Endothelial cell of umbilical vein (primary cell): Measurements from ENCODE around the gene COX14.

ENCODE experiments used
- CTCF ChIP-seq, 2 donors: IDR thresholded peaks; 1 replicate in 1 of 2; 2 replicates in 1 of 2; pipeline ENCODE4 v1.5.1; 2011; ENCODE audit warnings: low read length in 2 of 2, mild to moderate bottlenecking in 2 of 2, moderate library complexity in 2 of 2, control low read depth in 1 of 2, inconsistent platforms in 1 of 2, low read depth in 1 of 2; ENCODE audit not compliant: insufficient read depth in 1 of 2; ENCODE audit errors: extremely low read depth in 1 of 2
- EZH2 ChIP-seq: IDR thresholded peaks from 2 replicates; pipeline ENCODE4 v1.6.1; 2012; ENCODE audit warnings: borderline replicate concordance, low read depth, mild to moderate bottlenecking, moderate library complexity, low read length, inconsistent platforms; ENCODE audit not compliant: severe bottlenecking
- JUN ChIP-seq: IDR thresholded peaks from 2 replicates; pipeline ENCODE4 v1.6.1; 2011; ENCODE audit warnings: borderline replicate concordance, low read depth; ENCODE audit not compliant: insufficient read length, insufficient read depth
- MAX ChIP-seq: IDR thresholded peaks from 2 replicates; pipeline ENCODE4 v1.6.1; 2011; ENCODE audit not compliant: insufficient read depth, insufficient read length
- MYC ChIP-seq: IDR thresholded peaks from one replicate; pipeline ENCODE4 v1.6.1; 2011; ENCODE audit warnings: mild to moderate bottlenecking, low read depth, low read length
- POLR2A ChIP-seq: IDR thresholded peaks from 2 replicates; pipeline ENCODE4 v1.6.1; 2012; ENCODE audit warnings: low read depth, mild to moderate bottlenecking, control low read depth, low read length

GRCh38 chr12:50149311-50149710 is 37.3 kb downstream of the COX14 start:
- TF ChIP-seq CTCF (IDR thresholded peaks at IDR 0.05; ENCODE audit: extremely low read depth in 1 of 2, insufficient read depth in 1 of 2, low read depth in 1 of 2, low read length in 2 of 2) (no peak), POLR2A (no peak), MAX (no peak), JUN (no peak), EZH2 (no peak), MYC (no peak)
